Spleen (tissue), 11 donors: Measurements from ENCODE around the gene POLD3. TPM values are rescaled to one million over a fixed set of nuclear protein-coding genes. Genes with fewer than 3 reads are reported as not detected.

Experiments used
- DNase-seq: peaks from one replicate; pipeline ENCODE4 v3.0.0-alpha.2; 2020
- H3K27ac ChIP-seq, 8 donors: fragments of 200-600 bp; sonication (generic) in 7 of 8; 1 replicate in 4 of 8; 2 replicates in 4 of 8; pipeline versions ENCODE4 v1.5.0 to v1.8.0; 2016 to 2021; ENCODE audit warnings: inconsistent platforms in 4 of 8, mild to moderate bottlenecking in 4 of 8, moderate library complexity in 1 of 8
- H3K27me3 ChIP-seq, 7 donors: fragments of 200-600 bp; sonication (generic) in 6 of 7; replicated peaks in 1 of 7; 1 replicate in 4 of 7; 2 replicates in 3 of 7; pipeline versions ENCODE4 v1.5.0 to v1.8.0; 2016 to 2021; ENCODE audit warnings: inconsistent platforms in 3 of 7, mild to moderate bottlenecking in 1 of 7
- H3K36me3 ChIP-seq, 6 donors: fragments of 200-600 bp; sonication (generic) in 5 of 6; 1 replicate in 4 of 6; 2 replicates in 2 of 6; pipeline versions ENCODE4 v1.5.0 to v1.8.0; 2016 to 2021; ENCODE audit warnings: inconsistent platforms in 2 of 6
- H3K4me1 ChIP-seq, 6 donors: fragments of 200-600 bp; sonication (generic) in 5 of 6; 1 replicate in 3 of 6; 2 replicates in 3 of 6; pipeline versions ENCODE4 v1.5.0 to v1.8.0; 2016 to 2021; ENCODE audit warnings: inconsistent platforms in 3 of 6
- H3K4me3 ChIP-seq, 8 donors: fragments of 200-600 bp; sonication (generic) in 7 of 8; 1 replicate in 4 of 8; 2 replicates in 4 of 8; pipeline versions ENCODE4 v1.5.0 to v1.8.0; 2016 to 2021; ENCODE audit warnings: inconsistent platforms in 4 of 8, mild to moderate bottlenecking in 4 of 8, moderate library complexity in 2 of 8
- H3K9me3 ChIP-seq, 8 donors: fragments of 200-600 bp; sonication (generic) in 7 of 8; 1 replicate in 4 of 8; 2 replicates in 4 of 8; pipeline versions ENCODE4 v1.5.0 to v1.8.0; 2016 to 2021; ENCODE audit warnings: inconsistent platforms in 4 of 8
- POLR2A ChIP-seq, 3 donors: fragments of 450-650 bp; IDR thresholded peaks; one replicate each; pipeline ENCODE4 v1.5.1; 2017; ENCODE audit warnings: antibody characterized with exemption in 3 of 3, mild to moderate bottlenecking in 1 of 3
- POLR2AphosphoS5 ChIP-seq, 3 donors: sonication (generic); formaldehyde crosslinking; IDR thresholded peaks; one replicate each; pipeline ENCODE4 v1.5.1; 2017; ENCODE audit warnings: antibody characterized with exemption in 3 of 3
- WGBS, 5 donors: extraction: QIAGEN DNeasy Blood & Tissue Kit in 3 of 5; methylation state at CpG; one replicate each; pipeline versions ENCODE4 v1.1.5 to v1.1.7; 2013 to 2018; 5-methylcytosine and 5-hydroxymethylcytosine counted together
- intact Hi-C: fragments of 100-400 bp; cut with DNase I; formaldehyde crosslinking; loops from one replicate; pipeline ENCODE4 v1.15.0; 2023; ENCODE audit warnings: low total_unique reads
- polyA plus RNA-seq, 3 donors: library from polyadenylated mRNA; stranded (reverse); fragments of 200-250 nt; gene quantifications; one replicate each; pipeline ENCODE4 v1.2.1, GENCODE V29; 2013
- total RNA-seq, 7 donors: library from RNA; depleted of rRNA in 3 of 7; stranded (reverse); fragments of >200 nt in 3 of 7; fragmentation: NEBNext Ultra II Directional in 4 of 7; extraction: Animal tissue kit (Norgen Biotek cat#: 25700) in 4 of 7; gene quantifications; one replicate each; pipeline versions ENCODE4 v1.1.0 to v1.2.1, GENCODE V29; 2016 to 2021
- TF ChIP-seq, protein P1 (sequence below), 11 experiments: fragments of 200-600 bp in 7 of 11; fragments of 450-650 bp in 4 of 11; sonication (generic) in 4 of 11; IDR thresholded peaks in 8 of 11; conservative IDR thresholded peaks in 3 of 11; 1 replicate in 7 of 11; 2 replicates in 4 of 11; pipeline versions ENCODE4 v1.4.0 to v1.8.0; 2016 to 2021; ENCODE audit warnings: antibody characterized with exemption in 11 of 11, inconsistent platforms in 4 of 11, mild to moderate bottlenecking in 1 of 11
- donor health status: healthy with polysubstance abuse.
- donor health status: DM: no; HTN: no; CAD: no; lungs with moderate emphysema.
- donor health status: DM: no; HTN: no; CAD: no.
- donor health status: Bipolar disorder and iron deficiency.
- donor health status: healthy.
- donor health status: DM: no; HTN: no; CAD: no.
- donor health status: DM: yes; HTN: yes; CAD: no.

POLD3 gene
- total and polyA plus RNA-seq, 10 donors = 5.0 to 23.1 (median 16.6) TPM

DNA sequence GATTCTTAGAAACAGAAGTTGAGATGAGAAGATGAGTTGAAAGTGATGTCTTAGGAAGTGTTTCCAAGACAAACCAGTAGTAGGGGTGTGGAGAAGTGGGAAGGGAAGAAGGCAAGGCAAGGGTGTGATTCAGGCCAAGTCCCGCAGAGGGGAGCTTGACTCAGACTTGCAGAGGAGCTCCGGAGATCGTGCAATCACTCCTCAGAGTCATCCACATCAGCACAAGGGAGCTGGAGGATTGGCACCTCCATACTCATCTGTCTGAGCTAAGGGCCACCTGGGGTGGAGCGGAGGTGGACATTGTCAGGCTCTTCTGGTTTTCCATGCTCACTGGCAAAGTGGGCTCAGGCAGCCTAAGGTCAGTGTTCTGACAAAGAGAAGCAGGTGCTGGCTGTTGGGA, 94.4 kb downstream of the POLD3 start:
- 81 to 93% (median 89%) methylated on average over 4 of the region's 4 CpGs for WGBS, 5 donors
- H3K4me1 ChIP-seq = peaks cover 0 to 30% (median 7%) of the 10 kb centered on the region in 6 donors
- intact Hi-C loops = no loop called here
- TF ChIP-seq, protein P1, sequence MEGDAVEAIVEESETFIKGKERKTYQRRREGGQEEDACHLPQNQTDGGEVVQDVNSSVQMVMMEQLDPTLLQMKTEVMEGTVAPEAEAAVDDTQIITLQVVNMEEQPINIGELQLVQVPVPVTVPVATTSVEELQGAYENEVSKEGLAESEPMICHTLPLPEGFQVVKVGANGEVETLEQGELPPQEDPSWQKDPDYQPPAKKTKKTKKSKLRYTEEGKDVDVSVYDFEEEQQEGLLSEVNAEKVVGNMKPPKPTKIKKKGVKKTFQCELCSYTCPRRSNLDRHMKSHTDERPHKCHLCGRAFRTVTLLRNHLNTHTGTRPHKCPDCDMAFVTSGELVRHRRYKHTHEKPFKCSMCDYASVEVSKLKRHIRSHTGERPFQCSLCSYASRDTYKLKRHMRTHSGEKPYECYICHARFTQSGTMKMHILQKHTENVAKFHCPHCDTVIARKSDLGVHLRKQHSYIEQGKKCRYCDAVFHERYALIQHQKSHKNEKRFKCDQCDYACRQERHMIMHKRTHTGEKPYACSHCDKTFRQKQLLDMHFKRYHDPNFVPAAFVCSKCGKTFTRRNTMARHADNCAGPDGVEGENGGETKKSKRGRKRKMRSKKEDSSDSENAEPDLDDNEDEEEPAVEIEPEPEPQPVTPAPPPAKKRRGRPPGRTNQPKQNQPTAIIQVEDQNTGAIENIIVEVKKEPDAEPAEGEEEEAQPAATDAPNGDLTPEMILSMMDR (IDR thresholded peaks at IDR 0.05 in 8 of 11, conservative IDR thresholded peaks at IDR 0.05 in 3 of 11) = no peak
- TF ChIP-seq POLR2A (IDR thresholded peaks at IDR 0.05) (no peak), POLR2AphosphoS5 (IDR thresholded peaks at IDR 0.05) (no peak)
- no peaks in the 10 kb centered on the region for H3K9me3 ChIP-seq
- H3K27ac ChIP-seq = no peak overlapping the region
- no peak overlapping the region for H3K4me3 ChIP-seq
- peak; percentile 6 for DNase-seq
- no peaks in the 10 kb centered on the region for H3K36me3 ChIP-seq
- peaks cover 0 to 25% (median 7%) of the 10 kb centered on the region in 7 donors for H3K27me3 ChIP-seq

DNA sequence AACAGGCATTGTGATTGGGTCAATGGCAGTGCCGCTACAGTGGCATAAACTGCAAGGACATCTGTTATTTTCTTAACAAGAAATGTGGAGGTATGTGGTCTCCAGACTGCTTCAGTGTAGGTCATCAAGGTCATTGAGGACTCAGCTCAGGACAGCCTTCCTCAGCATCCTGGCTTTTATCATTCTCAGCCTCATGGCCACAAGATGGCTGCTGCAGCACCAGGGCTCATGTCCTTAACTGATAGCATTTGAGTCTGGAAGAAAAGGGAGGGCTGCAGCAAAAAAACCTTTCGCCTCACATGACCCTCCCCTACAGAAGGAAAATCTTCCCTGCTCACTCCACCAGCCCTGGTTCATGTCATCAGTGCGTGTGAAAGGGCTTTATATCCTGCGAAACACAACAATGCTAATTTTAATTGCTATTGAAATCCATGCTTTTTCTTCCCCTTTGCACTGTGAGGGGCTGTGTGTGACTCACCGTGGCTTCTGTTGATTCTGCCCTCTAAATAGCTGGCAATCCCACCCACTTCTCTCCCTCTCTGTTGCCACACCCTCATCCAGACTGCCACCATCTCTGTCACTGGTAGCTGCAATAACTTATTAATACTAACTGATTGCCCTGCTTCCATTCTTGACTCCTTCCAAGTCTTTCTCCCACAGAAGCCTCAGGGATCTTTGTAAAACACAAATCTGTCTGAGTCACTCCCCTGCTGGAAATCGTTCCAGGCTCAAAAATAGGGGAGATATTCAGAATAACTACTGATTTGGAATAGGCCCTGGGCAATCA, 95.0 kb downstream of the POLD3 start:
- WGBS, 5 donors = 67 to 83% (median 78%) methylated on average over 6 of the region's 6 CpGs
- H3K4me1 ChIP-seq = peaks cover 0 to 36% (median 7%) of the 10 kb centered on the region in 6 donors
- peak; percentile 27 for DNase-seq
- no peaks in the 10 kb centered on the region for H3K9me3 ChIP-seq
- intact Hi-C loops = no loop called here
- H3K4me3 ChIP-seq = no peak overlapping the region
- H3K36me3 ChIP-seq = no peaks in the 10 kb centered on the region
- peaks cover 0 to 23% (median 7%) of the 10 kb centered on the region in 7 donors for H3K27me3 ChIP-seq
- H3K27ac ChIP-seq = no peak overlapping the region
- TF ChIP-seq, protein P1 (IDR thresholded peaks at IDR 0.05 in 8 of 11, conservative IDR thresholded peaks at IDR 0.05 in 3 of 11) = no peak
- no peak for TF ChIP-seq POLR2A (IDR thresholded peaks at IDR 0.05)
- no peak for TF ChIP-seq POLR2AphosphoS5 (IDR thresholded peaks at IDR 0.05)

DNA sequence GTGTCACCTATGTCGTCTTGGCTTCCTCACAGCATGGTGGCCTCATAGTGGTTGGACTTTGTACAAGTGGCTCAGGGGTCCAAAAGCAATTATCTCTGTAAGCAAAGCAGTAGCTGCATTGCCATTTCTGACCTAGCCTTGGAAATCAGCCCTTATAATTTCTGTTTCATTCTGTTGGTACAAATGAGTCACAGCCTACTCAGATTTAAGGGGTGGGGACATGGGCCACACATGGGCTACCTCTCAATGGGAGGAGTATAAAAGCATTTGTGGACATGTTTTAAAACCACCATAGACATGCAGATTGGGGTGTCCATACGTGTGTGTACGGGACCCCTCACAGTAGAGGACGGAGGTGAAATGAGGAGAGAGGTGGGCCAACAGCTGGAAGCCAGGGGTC, 97.3 kb downstream of the POLD3 start:
- peaks cover 0 to 26% (median 2%) of the 10 kb centered on the region in 6 donors for H3K4me1 ChIP-seq
- no peak overlapping the region for H3K27ac ChIP-seq
- no peak for TF ChIP-seq POLR2AphosphoS5 (IDR thresholded peaks at IDR 0.05)
- TF ChIP-seq POLR2A (IDR thresholded peaks at IDR 0.05) = no peak
- TF ChIP-seq, protein P1 (IDR thresholded peaks at IDR 0.05 in 8 of 11, conservative IDR thresholded peaks at IDR 0.05 in 3 of 11) = no peak
- intact Hi-C loops = no loop called here
- H3K4me3 ChIP-seq = no peak overlapping the region
- H3K9me3 ChIP-seq = no peaks in the 10 kb centered on the region
- DNase-seq = peak; percentile 2
- H3K36me3 ChIP-seq = no peaks in the 10 kb centered on the region
- H3K27me3 ChIP-seq = peaks cover 0 to under 1% (median 0%) of the 10 kb centered on the region in 7 donors
- whole genome bisulfite sequencing, 5 donors = 92 to 97% (median 96%) methylated on average over 4 of the region's 4 CpGs

DNA sequence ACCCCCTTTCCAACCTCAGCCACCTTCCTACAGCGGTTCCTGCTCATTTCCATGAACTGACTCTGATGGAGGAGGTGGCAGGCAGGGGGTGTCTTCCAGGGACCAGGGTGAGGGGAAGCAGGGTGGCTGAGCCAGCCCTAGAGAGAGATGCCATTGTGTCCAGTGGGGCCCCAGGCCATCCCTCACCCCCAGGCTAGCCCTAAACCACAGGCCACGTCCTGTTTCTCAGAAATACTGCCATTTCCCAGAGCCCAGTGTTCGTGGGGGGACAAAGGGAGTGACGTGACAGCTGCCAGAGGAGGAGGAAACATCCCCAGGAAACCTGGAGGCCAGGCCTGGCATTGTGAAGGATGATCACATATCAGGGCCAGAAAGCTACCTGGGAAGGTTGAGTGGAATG, 99.4 kb downstream of the POLD3 start:
- intact Hi-C loops = no loop called here
- H3K4me1 ChIP-seq = peaks cover 0 to 31% (median 13%) of the 10 kb centered on the region in 6 donors
- WGBS, 5 donors = 35 to 63% (median 36%) methylated on average over 4 of the region's 4 CpGs
- no peak overlapping the region for H3K4me3 ChIP-seq
- TF ChIP-seq POLR2A (IDR thresholded peaks at IDR 0.05) (no peak), POLR2AphosphoS5 (IDR thresholded peaks at IDR 0.05) (no peak)
- TF ChIP-seq, protein P1 (IDR thresholded peaks at IDR 0.05 in 8 of 11, conservative IDR thresholded peaks at IDR 0.05 in 3 of 11) = no peak
- H3K27me3 ChIP-seq = no peaks in the 10 kb centered on the region
- no peaks in the 10 kb centered on the region for H3K36me3 ChIP-seq
- H3K9me3 ChIP-seq = no peaks in the 10 kb centered on the region
- DNase-seq = no peak
- H3K27ac ChIP-seq = no peak overlapping the region
